GM19468 (cell line): Measurements from ENCODE around the gene SLCO2A1.

Source experiments
- ATAC-seq: cut with Tn5 transposase; IDR thresholded peaks from one replicate; pipeline ENCODE4 v1.9.1; 2021; ENCODE audit warnings: mild to moderate bottlenecking, moderate library complexity, moderate number of reproducible peaks; ENCODE audit not compliant: unreplicated experiment; ENCODE audit errors: extremely low read depth

The SLCO2A1 gene

GRCh38 chr3:133984975-133985374 lies 44.8 kb downstream of the SLCO2A1 start:
- ATAC-seq, result no peak

- ATAC-seq, result no peak
Measured at GRCh38 chr3:133983576-133984560, 45.9 kb downstream of the SLCO2A1 start.

DNA sequence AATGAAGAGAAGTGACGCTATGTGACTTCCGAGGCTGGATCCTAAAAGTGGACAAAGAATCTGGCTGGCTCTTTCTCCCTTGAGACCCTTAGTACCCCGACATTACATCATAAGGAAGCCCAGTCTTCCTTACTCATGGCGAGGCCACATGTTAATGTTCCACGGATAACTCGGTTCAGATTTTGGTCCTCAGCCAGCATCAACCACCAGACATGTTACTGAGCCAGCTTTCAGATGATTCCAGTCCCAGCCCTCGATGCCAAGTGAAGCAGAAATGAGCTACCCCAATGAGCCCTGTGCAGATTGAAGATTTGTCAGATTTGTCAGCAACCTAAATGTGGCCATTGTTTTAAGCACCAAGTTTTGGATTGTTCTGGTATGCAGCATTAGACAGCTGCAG lies 46.6 kb downstream of the SLCO2A1 start:
- no peak for ATAC-seq

DNA sequence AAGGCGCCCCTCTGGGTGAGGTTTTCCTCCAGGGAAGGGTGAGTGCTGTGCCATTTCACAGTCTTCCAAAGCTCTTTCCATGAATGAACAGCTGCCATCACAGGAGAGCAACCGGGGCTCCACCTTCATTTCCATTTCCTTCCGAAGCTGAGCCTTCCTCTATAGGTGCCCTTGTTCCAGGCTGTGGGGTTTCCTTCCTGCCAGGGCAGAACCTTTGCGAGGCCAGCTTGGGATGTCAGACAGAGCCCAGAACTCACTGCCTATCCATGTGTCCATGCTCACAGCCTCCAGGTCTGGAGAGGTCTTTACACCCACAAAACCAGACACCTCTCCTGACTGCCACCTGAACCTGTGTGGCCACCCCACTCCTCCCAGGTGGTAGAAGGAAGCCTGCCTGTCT lies 49.2 kb downstream of the SLCO2A1 start:
- ATAC-seq, result no peak

GRCh38 chr3:133980035-133980434 lies 49.7 kb downstream of the SLCO2A1 start:
- no peak for ATAC-seq

DNA sequence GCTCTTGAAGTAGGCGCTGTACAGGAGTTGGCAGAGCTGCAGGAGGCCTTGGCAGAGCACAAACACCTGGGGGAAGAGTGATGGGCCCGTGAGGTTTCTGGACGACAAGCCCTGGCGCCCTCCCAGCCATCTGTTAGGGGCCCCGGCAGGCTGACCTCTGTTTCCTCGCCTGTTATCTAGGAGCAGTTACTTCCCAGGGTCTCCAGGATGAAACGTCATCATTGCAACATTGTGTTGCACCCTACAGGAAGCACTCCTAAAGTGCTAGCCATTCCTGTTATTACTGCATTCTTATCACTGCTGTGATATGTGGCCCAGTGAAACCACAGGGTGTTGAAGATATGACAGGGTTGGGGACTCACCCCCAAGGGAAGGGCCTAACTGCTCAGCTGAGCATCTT lies 50.2 kb downstream of the SLCO2A1 start:
- no peak for ATAC-seq

DNA sequence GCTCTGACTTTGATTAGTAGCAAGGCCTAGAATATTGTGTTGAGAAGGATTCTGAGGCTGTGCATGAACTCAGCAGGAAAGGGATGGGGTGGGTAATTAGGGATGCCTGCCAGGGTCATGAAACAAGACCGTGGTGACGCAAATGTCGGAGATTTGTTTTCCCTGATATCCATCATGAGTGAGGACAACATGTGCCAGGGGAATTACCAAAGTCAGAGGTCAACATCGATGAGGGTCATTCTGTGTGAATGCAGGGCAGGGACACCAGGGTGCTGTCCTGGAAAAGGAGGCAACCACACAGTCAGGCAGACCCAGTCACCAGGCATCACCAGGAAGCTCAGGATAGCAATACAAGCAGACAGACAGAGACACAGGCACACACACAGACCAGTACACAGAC lies 52.2 kb downstream of the SLCO2A1 start:
- ATAC-seq, result no peak

DNA sequence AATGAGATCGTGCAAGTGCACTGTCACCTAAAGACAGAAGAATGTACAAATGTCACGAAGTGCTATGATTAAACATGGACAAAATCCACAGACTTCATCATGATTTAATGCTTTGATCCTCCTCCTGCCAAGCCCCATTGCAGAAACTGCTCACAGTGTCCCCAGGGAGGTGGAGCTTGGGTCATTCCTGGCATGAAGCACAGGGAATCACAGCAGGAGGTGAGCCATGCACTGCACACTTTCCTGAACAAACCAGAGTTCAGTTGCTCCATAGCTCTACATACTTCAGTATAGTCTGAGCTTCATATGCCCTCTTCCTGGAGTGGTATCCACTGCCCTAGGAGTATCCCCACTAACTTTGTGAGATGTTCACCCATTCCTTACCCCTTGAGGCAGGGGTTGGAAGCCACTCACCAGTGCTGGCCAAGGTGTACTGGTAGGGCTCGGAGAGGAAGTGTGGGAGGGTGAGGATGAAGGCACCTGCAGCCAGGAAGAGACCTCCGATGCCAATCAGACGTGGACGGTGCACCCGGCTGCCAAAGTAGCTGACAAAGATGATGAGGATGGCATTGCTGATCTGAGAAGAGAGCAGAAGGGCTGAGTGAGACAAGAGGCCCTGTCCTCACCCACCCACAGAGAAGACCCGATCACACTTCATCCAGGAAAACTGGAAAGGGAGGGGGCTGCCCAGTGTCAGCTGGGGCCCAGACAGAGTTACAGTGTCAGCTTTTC lies 56.3 kb downstream of the SLCO2A1 start:
- no peak for ATAC-seq

DNA sequence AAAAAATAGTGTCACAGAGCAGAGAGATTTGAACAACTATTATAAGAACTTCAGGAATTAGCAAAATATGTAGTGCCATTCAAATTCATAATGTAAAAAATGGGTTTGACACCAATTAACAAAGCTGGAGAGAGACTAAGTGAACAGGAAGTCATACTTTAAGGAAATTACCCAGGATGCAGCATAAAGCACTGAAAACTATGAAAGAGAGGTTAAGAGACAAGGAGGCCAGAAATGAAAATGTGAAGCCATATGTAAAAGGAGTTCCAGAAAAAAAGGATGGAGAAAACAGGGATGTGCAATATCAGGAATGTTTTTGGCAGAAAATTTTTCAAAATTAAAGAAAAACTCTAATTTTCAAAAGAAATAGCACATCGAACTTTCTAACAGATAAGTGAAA lies 57.6 kb downstream of the SLCO2A1 start:
- ATAC-seq, result no peak

DNA sequence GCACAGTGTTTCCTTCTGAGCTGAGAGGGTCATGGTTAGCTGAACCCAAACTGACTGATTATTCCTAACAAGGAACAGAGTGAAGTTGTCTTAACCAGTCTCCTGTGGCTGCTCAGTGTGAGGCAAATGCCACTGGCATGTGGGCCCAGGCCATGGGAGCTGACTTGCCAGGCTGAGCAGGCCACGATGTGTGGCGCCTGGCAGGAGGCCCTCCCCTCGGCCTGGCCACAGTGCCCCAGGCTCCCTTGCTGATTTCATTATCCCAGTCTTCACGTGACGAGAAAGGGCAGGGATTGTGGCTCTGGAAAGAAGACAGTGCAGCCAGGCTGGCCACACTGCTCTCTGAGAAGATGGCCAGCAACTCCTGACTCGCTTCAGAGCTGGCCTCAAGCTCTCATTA lies 58.8 kb downstream of the SLCO2A1 start:
- ATAC-seq, result no peak

DNA sequence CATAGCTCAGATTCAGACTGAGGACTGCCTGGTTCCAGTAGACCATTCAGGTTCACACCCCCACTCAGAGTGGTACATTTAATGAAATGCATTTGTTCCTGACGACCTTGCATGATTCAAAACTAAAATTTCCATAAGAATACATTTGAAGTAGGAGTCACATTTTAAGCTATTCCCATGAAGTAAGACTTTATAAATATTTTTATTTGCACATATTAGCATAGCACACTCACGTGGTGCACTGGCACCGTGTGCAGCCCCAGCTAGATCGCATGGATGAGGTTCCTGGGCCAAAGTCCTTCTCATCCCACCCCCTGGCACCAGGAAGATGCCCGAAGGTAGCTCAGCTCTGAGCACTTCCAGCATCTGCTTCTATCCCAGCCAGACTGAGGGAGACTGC lies 59.4 kb downstream of the SLCO2A1 start:
- no peak for ATAC-seq

DNA sequence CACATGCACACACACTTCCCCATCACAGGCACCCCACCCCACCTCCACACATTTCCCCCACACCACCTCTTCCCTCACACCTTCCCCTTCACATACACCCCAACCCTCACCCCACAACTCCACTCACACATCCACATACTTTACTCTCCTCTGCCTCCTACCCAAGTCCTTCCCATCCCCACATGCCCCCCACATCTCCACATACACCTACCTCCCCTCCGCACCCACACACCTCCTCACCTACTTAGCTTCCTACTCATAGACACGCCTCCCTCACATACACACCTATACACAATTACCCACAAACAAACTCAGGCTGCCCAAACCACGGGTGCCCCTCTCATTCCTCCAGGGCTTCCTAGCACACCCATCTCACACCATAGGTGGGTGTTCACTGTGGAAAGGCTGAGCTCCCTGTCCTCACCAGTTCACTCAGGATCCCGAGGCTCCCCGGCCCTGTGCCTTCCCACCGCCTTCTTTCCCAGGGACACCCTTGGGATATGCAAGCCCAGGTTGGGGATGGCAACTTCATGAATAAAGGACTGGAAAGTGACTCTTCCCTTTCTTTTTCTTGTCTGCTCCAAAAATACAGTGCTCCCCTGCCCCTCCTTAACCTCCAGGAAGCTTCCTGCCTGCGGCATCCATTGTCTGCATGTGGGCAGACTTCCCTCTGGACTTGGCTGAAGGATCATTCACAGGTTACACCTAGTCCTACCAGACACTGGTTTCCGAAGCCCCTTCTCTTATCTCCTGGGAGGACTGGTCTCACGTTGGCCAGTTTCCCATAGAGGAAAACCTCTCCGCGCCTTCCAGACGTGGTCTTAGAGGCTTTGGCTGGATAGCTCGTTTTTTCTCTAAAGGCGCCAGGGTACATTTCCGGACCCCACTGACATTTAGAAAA lies 61.5 kb downstream of the SLCO2A1 start:
- no peak for ATAC-seq

DNA sequence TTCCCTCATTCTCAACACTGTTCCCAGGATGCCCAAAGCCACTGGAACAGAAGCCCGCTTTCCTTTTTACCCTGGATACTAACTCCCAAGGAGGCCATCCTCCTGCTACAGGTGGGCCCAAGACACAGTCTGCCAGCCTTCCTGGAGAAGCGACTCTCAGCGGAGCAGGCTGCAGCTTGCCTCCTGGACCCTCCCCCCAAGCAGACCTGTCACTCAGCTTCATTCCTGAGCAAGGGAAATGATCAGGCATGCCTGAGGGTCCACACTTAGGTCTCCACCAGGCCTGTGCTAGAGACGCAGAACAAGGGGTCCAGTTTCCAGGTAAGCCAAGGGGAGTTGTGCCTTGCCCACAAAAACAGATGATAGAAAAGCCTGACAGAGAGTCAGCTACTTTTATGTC lies 62.8 kb downstream of the SLCO2A1 start:
- no peak for ATAC-seq

DNA sequence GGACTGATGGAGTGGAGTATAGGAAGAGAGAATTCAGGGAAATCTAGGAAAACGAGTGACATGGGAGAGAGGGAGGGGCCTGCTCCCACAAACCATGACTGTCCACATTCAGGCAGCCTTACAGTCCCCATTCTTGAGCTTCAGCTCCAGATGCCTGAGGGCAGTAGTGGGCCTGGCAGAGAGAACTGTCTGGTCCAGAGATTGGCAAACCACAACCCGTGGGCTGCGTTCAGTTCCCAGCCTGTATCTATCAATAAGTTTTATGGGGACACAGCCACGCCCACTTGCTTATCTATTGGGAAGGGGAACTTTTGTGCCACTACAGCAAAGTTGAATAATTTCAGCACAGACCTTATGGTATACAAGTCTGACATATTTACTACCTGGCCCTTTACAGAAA lies 63.8 kb downstream of the SLCO2A1 start:
- ATAC-seq, result no peak

DNA sequence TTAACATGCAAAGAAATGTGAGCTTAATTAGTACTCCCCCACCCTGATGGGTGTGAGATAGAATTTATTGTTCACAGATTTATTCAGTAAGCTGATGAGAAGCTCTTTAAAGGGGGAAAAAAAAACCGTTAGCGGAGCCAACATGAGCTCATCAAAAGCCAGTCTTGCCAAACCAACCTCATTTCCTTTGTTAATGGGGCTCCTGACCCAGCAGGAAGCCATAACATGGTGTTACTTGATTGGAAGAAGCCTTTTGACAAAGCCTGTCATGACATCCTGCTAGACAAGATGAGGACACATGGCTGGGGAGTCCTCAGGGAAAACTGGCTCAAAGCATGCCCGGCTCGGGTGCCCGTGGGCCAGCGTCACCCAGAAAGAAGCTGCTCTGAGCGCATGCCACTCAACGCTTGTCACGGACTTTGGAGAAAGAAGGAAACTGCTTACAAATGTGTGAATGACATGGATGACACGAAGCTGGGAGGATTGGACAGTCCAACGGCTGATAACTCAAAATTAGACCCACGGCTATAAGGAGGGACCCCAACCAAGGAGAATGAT lies 64.6 kb downstream of the SLCO2A1 start:
- ATAC-seq, result no peak

- ATAC-seq, result no peak
Measured at GRCh38 chr3:133964547-133964946, 65.2 kb downstream of the SLCO2A1 start.

DNA sequence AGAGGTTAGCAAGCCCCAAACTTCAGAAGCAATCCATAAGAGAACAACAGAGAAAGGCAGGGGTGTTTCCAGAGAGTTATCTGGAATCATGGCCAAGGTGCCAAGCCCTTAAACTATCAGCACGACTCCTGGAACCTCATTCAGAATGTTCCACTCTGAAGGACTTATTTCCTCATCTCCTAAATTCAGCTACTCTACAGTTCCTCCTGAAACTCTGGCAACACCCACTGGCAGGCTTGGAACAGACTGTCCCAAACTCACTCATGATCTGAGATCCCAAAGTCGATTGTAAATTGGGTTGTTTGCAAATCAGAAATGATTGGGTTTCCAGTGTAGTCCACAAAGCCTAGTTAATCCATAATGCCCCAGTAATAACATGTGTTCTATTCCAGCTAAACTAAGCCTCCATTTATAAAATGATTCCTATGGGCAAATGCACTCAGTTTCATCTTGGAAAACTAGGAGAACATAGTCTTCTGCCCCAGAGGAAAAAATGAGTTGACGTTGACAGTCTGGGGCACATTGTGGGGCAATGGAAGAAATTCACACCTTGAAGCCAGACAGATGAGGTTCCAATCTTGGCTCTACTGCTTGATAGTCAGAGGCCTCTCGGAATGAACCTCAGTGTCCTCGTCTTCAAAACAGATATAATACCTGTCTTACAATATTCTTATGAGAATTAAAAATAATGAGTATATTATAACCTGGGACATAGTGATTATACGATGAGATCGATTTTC lies 65.9 kb downstream of the SLCO2A1 start:
- ATAC-seq, result no peak

DNA sequence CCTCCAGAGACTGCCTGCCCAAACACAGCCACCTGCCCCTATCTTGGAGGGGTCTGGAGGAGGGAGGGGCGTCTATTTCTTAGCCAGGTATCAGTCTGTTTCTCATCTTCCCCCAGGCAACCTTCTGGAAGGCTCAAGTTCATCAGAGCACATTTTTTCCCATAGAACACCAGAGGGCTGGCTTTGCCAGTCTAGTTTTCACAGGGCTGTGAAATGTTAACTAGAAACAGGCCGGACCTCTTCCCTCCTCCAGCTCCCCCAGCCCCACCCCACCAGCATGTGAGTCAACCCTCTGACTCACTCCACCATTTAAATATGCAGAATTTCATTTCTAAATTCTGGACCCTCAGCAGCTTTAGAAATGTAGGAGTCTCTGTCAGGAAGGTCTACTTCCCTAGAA lies 66.9 kb downstream of the SLCO2A1 start:
- ATAC-seq, result no peak

- no peak for ATAC-seq
Measured at GRCh38 chr3:133958071-133958805, 71.5 kb downstream of the SLCO2A1 start.
